ENCODE results near the gene CDC42BPA.
"Not testable (repeated sequence)": the region's sequence is repeated elsewhere in the genome, so short reads cannot be mapped to it uniquely, and the experiment has no call there.

The CDC42BPA gene

DNA sequence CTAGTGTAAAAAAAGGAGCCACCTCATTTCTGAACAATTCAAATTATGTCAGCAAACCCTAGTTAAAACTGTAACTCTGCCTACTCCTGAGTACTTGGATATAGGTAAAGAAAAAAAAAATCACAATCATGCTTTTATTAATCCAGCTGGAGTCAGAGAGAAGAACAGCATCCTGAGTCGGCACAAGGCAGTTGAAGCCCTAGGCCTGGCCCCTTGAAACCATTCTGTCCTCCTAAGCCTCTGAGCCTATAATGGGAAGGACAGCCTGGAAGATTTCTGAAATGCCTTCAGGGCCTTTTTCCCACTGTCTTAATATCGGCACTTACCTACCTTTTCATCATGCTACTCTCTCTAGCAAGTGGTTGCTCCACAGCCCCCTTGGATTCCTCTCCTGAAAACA, 32.5 kb downstream of the CDC42BPA start:
- ATAC-seq: no peak
- no peak for TF ChIP-seq PPARA (CRISPR knock-in tag; IDR thresholded peaks at IDR 0.05; ENCODE audit: borderline replicate concordance)
- TF ChIP-seq, protein P1, sequence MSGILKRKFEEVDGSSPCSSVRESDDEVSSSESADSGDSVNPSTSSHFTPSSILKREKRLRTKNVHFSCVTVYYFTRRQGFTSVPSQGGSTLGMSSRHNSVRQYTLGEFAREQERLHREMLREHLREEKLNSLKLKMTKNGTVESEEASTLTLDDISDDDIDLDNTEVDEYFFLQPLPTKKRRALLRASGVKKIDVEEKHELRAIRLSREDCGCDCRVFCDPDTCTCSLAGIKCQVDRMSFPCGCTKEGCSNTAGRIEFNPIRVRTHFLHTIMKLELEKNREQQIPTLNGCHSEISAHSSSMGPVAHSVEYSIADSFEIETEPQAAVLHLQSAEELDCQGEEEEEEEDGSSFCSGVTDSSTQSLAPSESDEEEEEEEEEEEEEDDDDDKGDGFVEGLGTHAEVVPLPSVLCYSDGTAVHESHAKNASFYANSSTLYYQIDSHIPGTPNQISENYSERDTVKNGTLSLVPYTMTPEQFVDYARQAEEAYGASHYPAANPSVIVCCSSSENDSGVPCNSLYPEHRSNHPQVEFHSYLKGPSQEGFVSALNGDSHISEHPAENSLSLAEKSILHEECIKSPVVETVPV (CRISPR knock-in tag; IDR thresholded peaks at IDR 0.05): no peak
- no peak for TF ChIP-seq ZFP30 (CRISPR knock-in tag; IDR thresholded peaks at IDR 0.05)
- TF ChIP-seq SNAI2 (CRISPR knock-in tag; IDR thresholded peaks at IDR 0.05): no peak

DNA sequence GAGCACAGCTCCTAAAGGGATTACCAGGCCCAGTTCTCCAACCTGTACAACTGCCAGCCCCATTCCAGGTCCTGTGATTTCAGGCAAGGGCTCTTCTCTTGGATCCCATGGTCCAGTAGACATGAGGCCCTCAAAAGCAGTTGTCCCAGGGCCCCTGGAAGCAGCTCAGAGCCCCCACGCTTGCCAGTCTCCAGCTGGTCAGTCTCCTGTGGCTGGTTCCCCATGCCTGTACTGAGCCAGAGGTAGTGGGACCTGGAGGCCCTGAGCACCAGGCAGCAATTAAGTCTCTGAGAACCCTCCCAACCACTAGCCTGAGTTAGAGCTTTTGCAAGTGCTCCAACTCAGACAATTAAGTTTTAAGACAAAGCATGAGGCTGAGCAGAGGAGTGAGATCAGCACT, 36.9 kb downstream of the CDC42BPA start:
- no peak for TF ChIP-seq CSDC2 (CRISPR knock-in tag; IDR thresholded peaks at IDR 0.05)
- no peak for ATAC-seq

DNA sequence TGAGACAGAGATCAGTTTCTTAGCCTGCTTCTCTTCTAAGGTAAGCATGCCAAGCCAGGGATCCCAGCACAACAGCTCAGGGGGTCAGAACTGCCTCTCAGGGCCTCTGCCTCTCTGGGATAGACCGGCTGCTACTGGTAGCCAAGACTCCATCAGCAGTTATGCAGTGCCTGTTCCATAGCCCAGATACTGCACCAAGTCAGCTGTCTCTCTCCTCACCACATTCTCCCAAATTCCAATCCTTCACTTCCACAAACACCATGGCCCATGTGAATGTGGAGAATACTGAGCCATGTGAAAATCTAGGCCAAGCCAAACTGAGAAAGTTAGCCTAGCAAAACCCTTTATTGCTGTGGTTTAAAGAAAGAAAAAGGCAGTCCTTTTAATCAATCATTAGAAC, 37.5 kb downstream of the CDC42BPA start:
- TF ChIP-seq, protein P2, sequence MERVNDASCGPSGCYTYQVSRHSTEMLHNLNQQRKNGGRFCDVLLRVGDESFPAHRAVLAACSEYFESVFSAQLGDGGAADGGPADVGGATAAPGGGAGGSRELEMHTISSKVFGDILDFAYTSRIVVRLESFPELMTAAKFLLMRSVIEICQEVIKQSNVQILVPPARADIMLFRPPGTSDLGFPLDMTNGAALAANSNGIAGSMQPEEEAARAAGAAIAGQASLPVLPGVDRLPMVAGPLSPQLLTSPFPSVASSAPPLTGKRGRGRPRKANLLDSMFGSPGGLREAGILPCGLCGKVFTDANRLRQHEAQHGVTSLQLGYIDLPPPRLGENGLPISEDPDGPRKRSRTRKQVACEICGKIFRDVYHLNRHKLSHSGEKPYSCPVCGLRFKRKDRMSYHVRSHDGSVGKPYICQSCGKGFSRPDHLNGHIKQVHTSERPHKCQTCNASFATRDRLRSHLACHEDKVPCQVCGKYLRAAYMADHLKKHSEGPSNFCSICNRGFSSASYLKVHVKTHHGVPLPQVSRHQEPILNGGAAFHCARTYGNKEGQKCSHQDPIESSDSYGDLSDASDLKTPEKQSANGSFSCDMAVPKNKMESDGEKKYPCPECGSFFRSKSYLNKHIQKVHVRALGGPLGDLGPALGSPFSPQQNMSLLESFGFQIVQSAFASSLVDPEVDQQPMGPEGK (CRISPR knock-in tag; IDR thresholded peaks at IDR 0.05; ENCODE audit: borderline replicate concordance): no peak
- no peak for TF ChIP-seq TOX (CRISPR knock-in tag; IDR thresholded peaks at IDR 0.05; ENCODE audit: borderline replicate concordance)
- no peak for TF ChIP-seq ZNF8 (CRISPR knock-in tag; IDR thresholded peaks at IDR 0.05)
- TF ChIP-seq, protein P3, sequence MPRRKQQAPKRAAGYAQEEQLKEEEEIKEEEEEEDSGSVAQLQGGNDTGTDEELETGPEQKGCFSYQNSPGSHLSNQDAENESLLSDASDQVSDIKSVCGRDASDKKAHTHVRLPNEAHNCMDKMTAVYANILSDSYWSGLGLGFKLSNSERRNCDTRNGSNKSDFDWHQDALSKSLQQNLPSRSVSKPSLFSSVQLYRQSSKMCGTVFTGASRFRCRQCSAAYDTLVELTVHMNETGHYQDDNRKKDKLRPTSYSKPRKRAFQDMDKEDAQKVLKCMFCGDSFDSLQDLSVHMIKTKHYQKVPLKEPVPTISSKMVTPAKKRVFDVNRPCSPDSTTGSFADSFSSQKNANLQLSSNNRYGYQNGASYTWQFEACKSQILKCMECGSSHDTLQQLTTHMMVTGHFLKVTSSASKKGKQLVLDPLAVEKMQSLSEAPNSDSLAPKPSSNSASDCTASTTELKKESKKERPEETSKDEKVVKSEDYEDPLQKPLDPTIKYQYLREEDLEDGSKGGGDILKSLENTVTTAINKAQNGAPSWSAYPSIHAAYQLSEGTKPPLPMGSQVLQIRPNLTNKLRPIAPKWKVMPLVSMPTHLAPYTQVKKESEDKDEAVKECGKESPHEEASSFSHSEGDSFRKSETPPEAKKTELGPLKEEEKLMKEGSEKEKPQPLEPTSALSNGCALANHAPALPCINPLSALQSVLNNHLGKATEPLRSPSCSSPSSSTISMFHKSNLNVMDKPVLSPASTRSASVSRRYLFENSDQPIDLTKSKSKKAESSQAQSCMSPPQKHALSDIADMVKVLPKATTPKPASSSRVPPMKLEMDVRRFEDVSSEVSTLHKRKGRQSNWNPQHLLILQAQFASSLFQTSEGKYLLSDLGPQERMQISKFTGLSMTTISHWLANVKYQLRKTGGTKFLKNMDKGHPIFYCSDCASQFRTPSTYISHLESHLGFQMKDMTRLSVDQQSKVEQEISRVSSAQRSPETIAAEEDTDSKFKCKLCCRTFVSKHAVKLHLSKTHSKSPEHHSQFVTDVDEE (CRISPR knock-in tag; IDR thresholded peaks at IDR 0.05): no peak
- no peak for TF ChIP-seq ISL1 (CRISPR knock-in tag; IDR thresholded peaks at IDR 0.05)
- TF ChIP-seq, protein P4, sequence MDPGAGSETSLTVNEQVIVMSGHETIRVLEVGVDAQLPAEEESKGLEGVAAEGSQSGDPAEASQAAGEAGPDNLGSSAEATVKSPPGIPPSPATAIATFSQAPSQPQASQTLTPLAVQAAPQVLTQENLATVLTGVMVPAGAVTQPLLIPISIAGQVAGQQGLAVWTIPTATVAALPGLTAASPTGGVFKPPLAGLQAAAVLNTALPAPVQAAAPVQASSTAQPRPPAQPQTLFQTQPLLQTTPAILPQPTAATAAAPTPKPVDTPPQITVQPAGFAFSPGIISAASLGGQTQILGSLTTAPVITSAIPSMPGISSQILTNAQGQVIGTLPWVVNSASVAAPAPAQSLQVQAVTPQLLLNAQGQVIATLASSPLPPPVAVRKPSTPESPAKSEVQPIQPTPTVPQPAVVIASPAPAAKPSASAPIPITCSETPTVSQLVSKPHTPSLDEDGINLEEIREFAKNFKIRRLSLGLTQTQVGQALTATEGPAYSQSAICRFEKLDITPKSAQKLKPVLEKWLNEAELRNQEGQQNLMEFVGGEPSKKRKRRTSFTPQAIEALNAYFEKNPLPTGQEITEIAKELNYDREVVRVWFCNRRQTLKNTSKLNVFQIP (CRISPR knock-in tag; IDR thresholded peaks at IDR 0.05; ENCODE audit: borderline replicate concordance, low read depth): no peak
- TF ChIP-seq RARB (CRISPR knock-in tag; IDR thresholded peaks at IDR 0.05): no peak
- TF ChIP-seq, protein P5, sequence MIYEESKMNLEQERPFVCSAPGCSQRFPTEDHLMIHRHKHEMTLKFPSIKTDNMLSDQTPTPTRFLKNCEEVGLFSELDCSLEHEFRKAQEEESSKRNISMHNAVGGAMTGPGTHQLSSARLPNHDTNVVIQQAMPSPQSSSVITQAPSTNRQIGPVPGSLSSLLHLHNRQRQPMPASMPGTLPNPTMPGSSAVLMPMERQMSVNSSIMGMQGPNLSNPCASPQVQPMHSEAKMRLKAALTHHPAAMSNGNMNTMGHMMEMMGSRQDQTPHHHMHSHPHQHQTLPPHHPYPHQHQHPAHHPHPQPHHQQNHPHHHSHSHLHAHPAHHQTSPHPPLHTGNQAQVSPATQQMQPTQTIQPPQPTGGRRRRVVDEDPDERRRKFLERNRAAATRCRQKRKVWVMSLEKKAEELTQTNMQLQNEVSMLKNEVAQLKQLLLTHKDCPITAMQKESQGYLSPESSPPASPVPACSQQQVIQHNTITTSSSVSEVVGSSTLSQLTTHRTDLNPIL (CRISPR knock-in tag; IDR thresholded peaks at IDR 0.05; ENCODE audit: low read depth): no peak
- no peak for TF ChIP-seq PPARA (CRISPR knock-in tag; IDR thresholded peaks at IDR 0.05; ENCODE audit: borderline replicate concordance)
- TF ChIP-seq ZC3H10 (CRISPR knock-in tag; IDR thresholded peaks at IDR 0.05): no peak
- no peak for TF ChIP-seq GLIS3 (CRISPR knock-in tag; IDR thresholded peaks at IDR 0.05)
- no peak for TF ChIP-seq ZNF70 (CRISPR knock-in tag; IDR thresholded peaks at IDR 0.05)
- TF ChIP-seq ZFP3 (CRISPR knock-in tag; IDR thresholded peaks at IDR 0.05): no peak
- TF ChIP-seq ZNF565 (CRISPR knock-in tag; conservative IDR thresholded peaks at IDR 0.05; ENCODE audit: low read depth): no peak
- TF ChIP-seq ESRRG (CRISPR knock-in tag; IDR thresholded peaks at IDR 0.05): no peak
- no peak for ATAC-seq

DNA sequence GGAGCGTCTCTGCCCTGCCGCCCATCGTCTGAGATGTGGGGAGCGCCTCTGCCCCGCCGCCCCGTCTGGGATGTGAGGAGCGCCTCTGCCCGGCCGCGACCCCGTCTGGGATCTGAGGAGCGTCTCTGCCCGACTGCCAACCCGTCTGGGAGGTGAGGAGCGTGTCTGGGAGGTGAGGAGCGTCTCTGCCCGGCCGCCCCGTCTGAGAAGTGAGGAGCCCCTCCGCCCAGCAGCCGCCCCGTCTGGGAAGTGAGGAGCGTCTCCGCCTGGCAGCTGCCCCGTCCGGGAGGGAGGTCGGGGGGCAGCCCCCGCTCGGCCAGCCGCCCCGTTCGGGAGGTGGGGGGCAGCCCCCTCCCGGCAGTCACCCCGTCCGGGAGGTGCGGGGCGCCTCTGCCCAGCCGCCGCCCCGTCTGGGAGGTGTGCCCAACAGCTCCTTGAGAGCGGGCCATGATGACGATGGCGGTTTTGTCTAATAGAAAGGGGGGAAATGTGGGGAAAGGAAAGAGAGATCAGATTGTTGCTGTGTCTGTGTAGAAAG, 42.1 kb downstream of the CDC42BPA start:
- not testable (repeated sequence) for ATAC-seq
